MV-4-11 (cell line): ENCODE measurements around the gene STK32A.
"Not testable (repeated sequence)": the region's sequence is repeated elsewhere in the genome, so short reads cannot be mapped to it uniquely, and the experiment has no call there.

Source experiments
- DNase-seq: peaks from one replicate; lab custom pipeline; 2025; lab: John Stamatoyannopoulos, UW

Gene STK32A

GRCh38 chr5:147346006-147346561 is 111.3 kb downstream of the STK32A start:
- DNase-seq: no peak

DNA sequence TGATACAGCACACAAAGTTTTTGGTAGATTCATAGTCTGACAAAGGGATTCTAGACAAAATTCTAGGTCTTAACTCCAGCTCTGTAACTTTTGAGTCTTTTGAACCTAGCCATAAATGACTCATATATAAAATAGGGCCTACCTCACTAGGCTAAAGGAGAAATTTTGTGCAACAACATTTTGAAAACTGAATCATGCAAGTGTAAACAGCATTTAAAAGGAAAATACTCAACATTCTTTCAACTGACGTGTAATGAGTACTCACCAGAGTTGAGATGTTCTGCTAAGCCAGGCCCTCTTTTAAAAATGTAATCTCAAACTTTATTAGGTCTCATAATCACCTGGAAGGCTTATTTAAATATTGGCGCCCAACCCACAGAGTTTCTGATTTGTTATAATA is 113.2 kb downstream of the STK32A start:
- no peak for DNase-seq

DNA sequence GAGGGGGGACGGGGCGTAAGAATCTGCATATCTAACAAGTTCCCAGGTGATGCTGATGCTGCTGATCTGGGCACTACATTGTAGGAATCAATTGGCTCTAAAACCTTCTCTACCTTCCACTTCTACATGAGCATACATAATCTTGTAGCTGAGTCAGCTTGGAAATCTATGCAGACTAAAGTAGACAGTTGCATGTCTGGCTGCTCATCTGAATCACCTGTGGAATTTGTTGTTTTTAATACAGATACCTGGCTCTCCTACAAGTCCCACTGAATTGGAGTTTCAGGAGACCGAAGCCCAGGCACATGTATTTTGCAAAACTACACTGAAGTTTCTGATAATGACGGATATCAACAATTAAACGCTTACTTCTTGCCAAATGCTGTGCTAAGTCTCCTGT is 113.6 kb downstream of the STK32A start:
- no peak for DNase-seq

- DNase-seq: no peak
These were observed 114.4 kb downstream of the STK32A start for GRCh38 chr5:147349241-147349640.

DNA sequence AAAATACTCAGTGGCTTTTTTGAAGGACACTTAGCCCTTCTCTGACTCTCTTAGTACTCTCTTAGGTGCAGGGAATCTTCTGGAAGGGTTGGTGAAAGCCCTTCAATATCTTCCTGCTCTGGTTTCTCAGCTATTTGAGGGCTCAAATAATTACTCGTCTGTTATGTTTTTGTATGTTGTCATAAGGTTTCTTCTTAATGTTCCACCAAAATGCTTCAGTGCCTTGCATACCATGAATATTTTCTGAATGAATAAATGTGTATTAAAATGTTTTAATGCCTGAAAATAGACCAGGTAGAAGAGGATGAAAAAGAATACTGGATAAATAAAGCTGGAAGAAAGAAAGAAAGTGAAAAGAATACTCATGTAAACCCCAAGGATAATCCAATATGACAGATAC is 124.3 kb downstream of the STK32A start:
- no peak for DNase-seq

GRCh38 chr5:147359581-147359980 is 124.8 kb downstream of the STK32A start:
- no peak for DNase-seq

DNA sequence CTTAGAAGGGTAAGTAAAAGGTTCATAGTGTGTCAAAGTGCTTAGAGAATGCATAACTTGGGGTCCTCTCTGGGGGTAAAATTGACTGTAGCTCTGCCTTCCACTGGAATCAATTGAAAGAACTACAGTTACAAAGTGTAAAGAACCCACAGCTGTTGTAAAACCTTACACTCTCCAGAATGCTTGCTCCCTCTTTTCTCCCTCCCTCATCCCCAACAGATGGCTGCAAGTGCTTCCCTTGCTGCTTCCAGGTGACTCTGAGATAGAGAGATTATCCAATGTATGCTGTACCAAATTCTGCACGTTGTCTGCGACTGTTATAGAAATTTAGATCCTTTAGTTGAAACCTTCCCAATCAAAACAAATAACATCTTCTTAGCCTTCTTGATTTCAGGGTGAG is 126.0 kb downstream of the STK32A start:
- DNase-seq: no peak

GRCh38 chr5:147361441-147362175 is 126.8 kb downstream of the STK32A start:
- DNase-seq: no peak

DNA sequence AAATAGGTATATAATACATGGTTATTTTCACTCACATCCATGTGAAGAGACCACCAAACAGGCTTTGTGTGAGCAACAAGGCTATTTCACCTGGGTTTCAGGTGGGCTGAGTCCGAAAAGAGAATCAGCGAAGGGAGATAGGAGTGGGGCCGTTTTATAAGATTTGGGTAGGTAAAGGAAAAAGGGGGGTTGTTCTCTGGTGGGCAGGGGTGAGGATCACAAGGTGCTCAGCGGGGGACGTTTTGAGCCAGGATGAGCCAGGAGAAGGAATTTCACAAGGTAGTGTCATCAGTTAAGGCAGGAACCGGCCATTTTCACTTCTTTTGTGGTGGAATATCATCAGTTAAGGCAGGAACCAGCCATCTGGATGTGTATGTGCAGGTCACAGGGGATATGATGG is 132.6 kb downstream of the STK32A start:
- DNase-seq: not testable (repeated sequence)

DNA sequence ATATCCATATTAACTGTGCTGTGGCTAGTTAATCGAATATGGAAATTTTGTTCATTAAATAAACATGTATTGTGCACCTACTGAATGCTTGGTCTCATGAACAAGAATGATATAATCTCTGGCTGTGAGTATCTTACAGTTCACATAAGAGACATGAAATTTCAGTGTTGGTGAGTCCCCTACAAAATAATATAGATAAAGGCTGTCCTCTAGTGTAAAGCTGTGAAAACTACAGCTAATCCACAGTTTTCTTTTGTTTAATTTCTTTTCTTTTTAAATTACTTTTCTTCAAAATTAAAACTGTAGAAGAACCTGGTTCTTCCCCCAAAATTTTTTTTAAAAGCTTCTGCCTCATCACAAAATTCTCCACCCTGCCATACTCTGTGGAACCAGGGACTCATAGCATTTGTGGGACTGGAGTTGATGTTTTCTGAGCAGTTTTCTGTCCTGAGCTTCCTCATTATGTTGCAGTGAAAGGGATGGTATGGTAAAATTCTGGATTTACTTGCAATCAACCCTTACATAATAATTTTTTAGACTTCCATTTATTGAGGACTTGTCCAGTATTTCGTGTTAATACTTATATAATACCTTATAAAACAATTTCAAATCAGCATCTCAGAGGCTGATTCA is 135.0 kb downstream of the STK32A start:
- no peak for DNase-seq

DNA sequence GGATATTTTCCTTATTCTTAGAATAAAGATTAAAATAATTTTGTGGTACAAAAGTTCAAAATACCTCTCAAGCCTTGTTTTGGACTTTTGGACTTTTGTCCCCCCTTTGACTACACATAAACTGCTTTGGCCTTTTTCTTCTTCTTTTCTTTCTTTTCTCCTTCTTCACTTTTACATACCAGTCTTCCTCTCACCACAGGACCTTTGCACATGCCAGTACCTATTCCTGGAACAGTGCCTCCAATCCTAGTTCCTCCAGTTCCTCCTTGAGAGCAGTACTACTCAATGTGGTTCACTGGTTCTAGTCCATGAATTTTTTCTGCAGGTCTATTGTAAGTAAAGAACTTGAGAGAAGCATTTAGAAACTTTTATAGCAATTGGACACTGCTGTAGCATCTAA is 136.5 kb downstream of the STK32A start:
- DNase-seq: no peak

GRCh38 chr5:147372191-147372590 is 137.4 kb downstream of the STK32A start:
- peak; percentile 76 for DNase-seq

GRCh38 chr5:147373328-147373727 is 138.5 kb downstream of the STK32A start:
- DNase-seq: peak; percentile 35

DNA sequence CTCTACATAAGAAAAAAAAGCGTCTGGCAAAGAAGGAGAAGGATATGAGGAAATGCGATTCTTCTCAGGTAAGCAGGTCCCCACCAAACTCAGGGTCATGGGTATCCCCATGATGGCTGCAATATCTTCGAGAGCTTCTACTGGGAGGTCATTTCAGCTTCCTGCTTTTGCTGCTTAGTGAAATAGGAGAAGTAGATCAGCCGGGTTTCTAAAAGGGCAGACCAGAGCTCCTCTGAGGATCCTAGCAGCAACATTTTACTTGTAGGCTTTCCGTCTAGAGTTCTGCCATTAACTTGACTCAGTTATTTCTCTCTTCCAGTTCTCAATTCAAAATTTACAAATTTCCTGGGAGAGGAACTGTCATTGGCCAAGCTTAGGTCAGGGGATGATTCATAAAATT is 140.3 kb downstream of the STK32A start:
- DNase-seq: peak; percentile 71

DNA sequence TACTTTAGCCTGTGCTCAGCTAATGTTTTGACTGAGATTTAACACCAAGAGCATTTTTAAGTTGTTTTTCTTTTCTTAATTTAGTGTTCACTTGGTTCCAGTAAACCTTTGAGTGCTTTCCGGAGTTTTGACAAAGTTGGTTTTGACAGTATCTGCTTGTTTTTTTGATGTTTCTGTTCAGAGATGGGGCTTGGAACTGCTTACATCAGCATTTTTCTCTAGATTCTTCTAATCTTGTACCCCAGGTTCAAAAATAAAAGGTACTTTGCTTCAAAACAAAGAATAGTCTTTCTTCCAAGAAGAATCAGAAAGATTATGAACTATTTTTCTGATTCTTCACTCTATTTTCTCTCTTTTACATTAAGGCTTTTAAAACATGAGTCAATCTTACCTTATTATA is 142.9 kb downstream of the STK32A start:
- no peak for DNase-seq

DNA sequence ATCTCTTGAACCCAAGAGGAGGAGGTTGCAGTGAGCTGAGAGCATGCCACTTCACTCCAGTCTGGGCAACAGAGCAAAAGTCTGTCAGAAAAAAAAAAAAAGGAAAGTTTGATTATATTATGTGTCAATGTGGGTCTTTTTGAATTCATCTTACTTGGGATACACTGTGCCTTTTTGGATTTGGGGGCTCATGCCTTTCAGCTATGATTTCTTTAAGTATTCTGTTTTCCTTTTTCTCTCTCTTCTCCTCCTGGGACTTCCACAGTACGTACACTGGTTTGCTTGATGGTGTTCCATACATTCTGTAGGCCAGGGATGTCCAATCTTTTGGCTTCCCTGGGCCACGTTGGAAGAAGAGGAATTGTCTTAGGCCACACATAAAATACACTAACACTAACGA is 146.7 kb downstream of the STK32A start:
- DNase-seq: no peak

GRCh38 chr5:147382776-147383175 is 147.9 kb downstream of the STK32A start:
- no peak for DNase-seq

DNA sequence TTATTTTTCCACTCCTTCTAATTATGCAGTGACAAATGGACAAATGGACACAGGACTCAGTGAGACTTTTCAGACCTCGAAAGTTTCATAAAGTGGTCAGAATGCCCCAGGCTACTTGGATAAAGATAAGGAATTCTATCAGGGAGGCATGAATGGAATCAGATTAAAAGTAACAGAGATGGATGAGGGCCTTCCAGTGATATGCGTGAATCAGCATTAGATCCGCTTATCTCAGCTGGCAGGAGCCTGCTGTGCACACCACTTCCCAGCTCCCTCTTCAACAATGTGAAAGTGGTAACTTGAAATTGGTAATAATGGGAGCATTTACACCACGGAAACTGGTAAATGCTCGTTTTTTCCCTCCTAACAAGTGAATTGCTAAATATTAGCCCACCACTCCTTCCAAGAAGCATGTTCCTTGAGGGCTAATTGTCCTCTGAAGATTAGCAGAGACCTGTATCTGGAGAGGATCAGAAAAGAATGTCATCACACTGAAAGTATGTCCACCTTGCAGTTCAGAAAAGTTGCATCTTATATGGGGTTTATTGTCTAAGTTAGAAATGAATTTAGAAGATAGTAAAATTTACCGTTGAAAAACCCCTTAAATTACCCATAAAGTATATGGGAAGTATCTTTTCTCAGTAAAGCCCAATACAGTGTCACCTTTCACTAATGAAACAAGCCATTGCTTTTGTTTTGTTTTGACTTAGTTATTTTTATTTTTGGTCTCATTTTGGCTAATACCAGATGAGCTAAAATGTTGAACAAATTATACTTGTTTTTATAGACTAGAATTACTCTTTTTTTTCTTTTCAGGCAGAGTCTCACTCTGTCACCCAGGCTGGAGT is 149.7 kb downstream of the STK32A start:
- no peak for DNase-seq

GRCh38 chr5:147387109-147387508 is 152.3 kb downstream of the STK32A start:
- no peak for DNase-seq

GRCh38 chr5:147388184-147389108 is 153.6 kb downstream of the STK32A start:
- DNase-seq: no peak

DNA sequence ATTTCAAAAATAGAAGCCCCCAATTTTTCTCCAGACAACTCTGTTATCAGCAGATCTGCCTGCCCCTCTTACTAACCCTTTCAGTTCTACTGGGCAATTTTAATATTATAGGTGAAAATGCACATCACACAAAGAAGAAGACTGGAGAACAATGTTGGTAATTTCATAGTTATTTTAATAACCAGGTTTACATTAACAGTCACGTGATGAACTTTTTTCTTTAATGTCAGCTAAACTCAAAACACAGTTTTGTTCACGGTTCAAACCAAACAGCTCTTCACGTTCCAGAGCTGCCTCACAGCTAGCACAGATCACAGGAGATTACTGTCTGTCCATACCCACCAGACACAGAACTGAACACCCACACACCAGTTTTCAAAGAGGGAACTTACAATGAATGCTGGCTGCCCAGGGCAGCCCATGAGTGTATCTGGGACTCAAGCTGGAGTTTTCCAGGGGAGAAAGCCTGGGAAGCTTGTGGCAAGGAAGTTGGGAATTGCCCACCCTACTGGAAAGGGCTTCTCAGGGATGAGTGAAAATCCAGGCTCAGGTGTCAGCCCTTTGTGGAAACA is 155.9 kb downstream of the STK32A start:
- DNase-seq: no peak
